GM06990 (cell line): Measurements from ENCODE around the gene KIAA1755.

Experiments
- DNase-seq: peaks from one replicate; pipeline ENCODE4 v3.0.0-alpha.2; 2011; ENCODE audit not compliant: insufficient read length; ENCODE audit errors: extremely low read depth
- H3K27me3 ChIP-seq: replicated peaks from 2 replicates; pipeline ENCODE4 v1.6.0; 2011; ENCODE audit warnings: low read length; ENCODE audit not compliant: control insufficient read depth, insufficient read depth
- H3K36me3 ChIP-seq: 2 replicates; pipeline ENCODE4 v1.5.1; 2011; ENCODE audit warnings: low read length; ENCODE audit not compliant: control insufficient read depth, insufficient read depth
- H3K4me3 ChIP-seq: replicated peaks from 2 replicates; pipeline ENCODE4 v1.5.1; 2011; ENCODE audit warnings: low read depth, mild to moderate bottlenecking, control low read depth, low read length
- CTCF ChIP-seq: IDR thresholded peaks from 2 replicates; pipeline ENCODE4 v1.5.1; 2011; ENCODE audit warnings: low read length, control low read depth, mild to moderate bottlenecking, inconsistent platforms; ENCODE audit not compliant: insufficient read depth, poor library complexity, severe bottlenecking

Gene KIAA1755

DNA sequence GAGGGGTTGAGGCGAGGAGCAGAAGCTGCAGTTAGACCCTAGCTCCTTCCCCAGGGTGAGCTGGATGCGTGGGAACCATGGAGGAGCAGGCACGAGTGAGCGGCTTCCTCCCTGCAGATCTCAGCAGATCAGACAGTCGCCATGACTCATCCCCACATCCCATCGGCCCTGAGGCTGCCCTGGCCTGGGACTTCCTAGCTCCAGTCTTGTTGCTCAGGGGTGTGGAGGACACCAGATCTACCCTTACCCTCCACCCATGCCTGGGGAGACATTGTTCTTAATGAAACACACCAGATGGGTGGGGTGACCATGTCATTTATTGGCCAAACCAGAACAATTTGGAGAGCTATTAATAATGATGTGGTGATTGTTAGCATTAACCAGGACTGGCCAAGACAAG, 59.2 kb downstream of the KIAA1755 start:
- TF ChIP-seq CTCF: no peak
- DNase-seq: no peak
- Histone ChIP-seq H3K27me3 (peaks cover 1% of the 10 kb centered on the region; the same call in 1 of the 2 replicates), H3K4me3 (no peak overlapping the region), H3K36me3 (no peaks in the 10 kb centered on the region)

GRCh38 chr20:38200646-38201045, 59.9 kb downstream of the KIAA1755 start:
- no peak for TF ChIP-seq CTCF
- H3K36me3 ChIP-seq: no peaks in the 10 kb centered on the region
- H3K4me3 ChIP-seq: no peak overlapping the region
- peaks cover 1% of the 10 kb centered on the region; the same call in 1 of the 2 replicates for H3K27me3 ChIP-seq
- DNase-seq: no peak

GRCh38 chr20:38199501-38200390, 60.8 kb downstream of the KIAA1755 start:
- Histone ChIP-seq H3K4me3 (no peak overlapping the region), H3K36me3 (no peaks in the 10 kb centered on the region), H3K27me3 (peaks cover 1% of the 10 kb centered on the region; the same call in 1 of the 2 replicates)
- no peak for TF ChIP-seq CTCF
- DNase-seq: no peak

GRCh38 chr20:38198238-38198861, 62.2 kb downstream of the KIAA1755 start:
- no peak for DNase-seq
- H3K27me3 ChIP-seq: peaks cover 1% of the 10 kb centered on the region; the same call in 1 of the 2 replicates
- H3K36me3 ChIP-seq: no peaks in the 10 kb centered on the region
- TF ChIP-seq CTCF: no peak
- no peak overlapping the region for H3K4me3 ChIP-seq

GRCh38 chr20:38197619-38198018, 62.9 kb downstream of the KIAA1755 start:
- no peak for TF ChIP-seq CTCF
- Histone ChIP-seq H3K36me3 (no peaks in the 10 kb centered on the region), H3K27me3 (peaks cover 1% of the 10 kb centered on the region), H3K4me3 (no peak overlapping the region)
- no peak for DNase-seq
